ENCODE results near the gene SYT1. TPM values are rescaled to one million over a fixed set of nuclear protein-coding genes. Genes with fewer than 3 reads are reported as not detected.

Gene SYT1
- total and polyA plus RNA-seq, 2 of the 8 experiments (the other 6 are each of a cell fraction or from before 2014, with no cell fraction given): 11.0 to 34.6 TPM

DNA sequence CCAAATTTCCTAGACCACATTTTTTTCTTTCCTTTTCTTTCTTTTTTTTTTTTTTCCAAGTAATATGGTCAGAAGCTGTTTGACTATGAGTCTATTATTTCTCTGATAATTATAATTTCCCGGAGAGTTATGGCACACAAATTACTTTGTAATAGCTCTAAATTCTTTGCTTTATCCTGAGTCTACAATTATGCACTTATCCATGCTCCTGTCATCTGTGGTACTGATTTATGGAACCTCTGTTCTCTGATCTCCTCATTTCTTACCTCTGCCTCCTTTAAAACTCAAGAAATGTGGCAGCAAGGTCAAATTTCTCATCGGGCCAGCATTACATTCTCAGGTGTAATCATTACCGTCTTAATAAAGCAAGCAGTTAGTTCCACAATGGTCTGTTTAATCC, 544.1 kb downstream of the SYT1 start (continued):
- TF ChIP-seq USF2 (IDR thresholded peaks at IDR 0.05; ENCODE audit: low read length) (no peak), SIRT6 (IDR thresholded peaks at IDR 0.05; ENCODE audit: low read length) (no peak), TAF7 (optimal IDR thresholded peaks at IDR 0.05; ENCODE audit: borderline replicate concordance, low read depth, low read length) (no peak)
- TF ChIP-seq, protein P1, sequence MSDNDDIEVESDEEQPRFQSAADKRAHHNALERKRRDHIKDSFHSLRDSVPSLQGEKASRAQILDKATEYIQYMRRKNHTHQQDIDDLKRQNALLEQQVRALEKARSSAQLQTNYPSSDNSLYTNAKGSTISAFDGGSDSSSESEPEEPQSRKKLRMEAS (IDR thresholded peaks at IDR 0.05): no peak

Measured in H1 (cell line).